ENCODE results near the gene PLPP4. TPM values are rescaled to one million over a fixed set of nuclear protein-coding genes. Genes with fewer than 3 reads are reported as not detected.

Gene PLPP4
- total RNA-seq, 1 experiment from 2014 or later: not detected

GRCh38 chr10:120424198-120424464 is 32.9 kb upstream of the PLPP4 start:
- Histone ChIP-seq H3K14ac (ENCODE audit: insufficient read depth, low read length) (no peak overlapping the region), H3K79me1 (ENCODE audit: insufficient read depth, low read depth, low read length, poor library complexity, severe bottlenecking) (no peaks in the 10 kb centered on the region), H4K20me1 (ENCODE audit: control insufficient read depth, insufficient read depth, insufficient read length) (no peaks in the 10 kb centered on the region), H3K9ac (ENCODE audit: extremely low read depth, insufficient read length, low read length) (no peak overlapping the region), H3K79me2 (ENCODE audit: insufficient read depth, low read length) (no peaks in the 10 kb centered on the region), H2BK120ac (ENCODE audit: low read depth, low read length, poor library complexity, severe bottlenecking) (no peak overlapping the region), H4K91ac (ENCODE audit: insufficient read length, low read depth, low read length) (no peak overlapping the region), H3K56ac (ENCODE audit: insufficient read length, low read depth, low read length) (no peak overlapping the region), H3T11ph (ENCODE audit: low read length) (no peak overlapping the region), H2BK15ac (ENCODE audit: low read depth, low read length) (no peak overlapping the region), H3K27me3 (ENCODE audit: insufficient read depth, low read length) (no peaks in the 10 kb centered on the region), H3K4ac (ENCODE audit: low read depth, low read length) (no peak overlapping the region), H3K18ac (ENCODE audit: insufficient read length, low read depth, low read length) (no peak overlapping the region), H2AK5ac (ENCODE audit: insufficient read length, low read length) (no peak overlapping the region), H3K4me1 (ENCODE audit: insufficient read depth, low read length) (no peaks in the 10 kb centered on the region), H3K23ac (ENCODE audit: insufficient read length, low read depth, low read length) (no peak overlapping the region), H4K8ac (replicated peaks; ENCODE audit: insufficient read length, low read depth, low read length) (no peak overlapping the region), H2AFZ (ENCODE audit: low read length) (no peak overlapping the region), H2BK5ac (ENCODE audit: insufficient read length, low read length) (no peak overlapping the region), H3K23me2 (ENCODE audit: insufficient read length, low read depth, low read length, poor library complexity, severe bottlenecking) (no peaks in the 10 kb centered on the region), H2BK20ac (ENCODE audit: low read depth, low read length, poor library complexity, severe bottlenecking) (no peak overlapping the region), H4K5ac (ENCODE audit: insufficient read length, low read depth, low read length) (no peak overlapping the region), H2BK12ac (ENCODE audit: insufficient read length, low read depth, low read length) (no peak overlapping the region), H3K4me2 (ENCODE audit: insufficient read depth, insufficient read length, low read length) (no peak overlapping the region), H3K9me3 (ENCODE audit: control insufficient read depth, low read depth, low read length) (no peaks in the 10 kb centered on the region), H3K27ac (ENCODE audit: insufficient read length, low read depth, low read length) (no peak overlapping the region)
- Mint-ChIP-seq H3K27ac (peak overlapping the region in 1 of 3 experiments; percentile 62; a peak in 1 of 7 replicates), H3K27me3 (ENCODE audit: low read depth) (peaks cover 1% of the 10 kb centered on the region; the same call in 1 of the 2 replicates), H3K4me1 (0 out of 4 replicates have a peak, but pooled peaks cover 0 to 2% of the 10 kb centered on the region in 2 experiments), H3K4me3 (no peak overlapping the region), H3K36me3 (ENCODE audit: insufficient read depth in 1 of 3, low read depth in 3 of 3) (no peaks in the 10 kb centered on the region), H3K9me3 (no peaks in the 10 kb centered on the region)
- no peak for DNase-seq
- WGBS (ENCODE audit: extremely low coverage, insufficient read length, low lambda C conversion rate): no CpG with 5 or more reads among the region's 4 CpGs
- TF ChIP-seq, protein P1, sequence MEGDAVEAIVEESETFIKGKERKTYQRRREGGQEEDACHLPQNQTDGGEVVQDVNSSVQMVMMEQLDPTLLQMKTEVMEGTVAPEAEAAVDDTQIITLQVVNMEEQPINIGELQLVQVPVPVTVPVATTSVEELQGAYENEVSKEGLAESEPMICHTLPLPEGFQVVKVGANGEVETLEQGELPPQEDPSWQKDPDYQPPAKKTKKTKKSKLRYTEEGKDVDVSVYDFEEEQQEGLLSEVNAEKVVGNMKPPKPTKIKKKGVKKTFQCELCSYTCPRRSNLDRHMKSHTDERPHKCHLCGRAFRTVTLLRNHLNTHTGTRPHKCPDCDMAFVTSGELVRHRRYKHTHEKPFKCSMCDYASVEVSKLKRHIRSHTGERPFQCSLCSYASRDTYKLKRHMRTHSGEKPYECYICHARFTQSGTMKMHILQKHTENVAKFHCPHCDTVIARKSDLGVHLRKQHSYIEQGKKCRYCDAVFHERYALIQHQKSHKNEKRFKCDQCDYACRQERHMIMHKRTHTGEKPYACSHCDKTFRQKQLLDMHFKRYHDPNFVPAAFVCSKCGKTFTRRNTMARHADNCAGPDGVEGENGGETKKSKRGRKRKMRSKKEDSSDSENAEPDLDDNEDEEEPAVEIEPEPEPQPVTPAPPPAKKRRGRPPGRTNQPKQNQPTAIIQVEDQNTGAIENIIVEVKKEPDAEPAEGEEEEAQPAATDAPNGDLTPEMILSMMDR (conservative IDR thresholded peaks at IDR 0.05): no peak

Data from H9 (cell line).